Pancreas (tissue), 10 donors: ENCODE data around the gene HNRNPA3. TPM values are rescaled to one million over a fixed set of nuclear protein-coding genes. Genes with fewer than 3 reads are reported as not detected.
A peak's percentile ranks its signal among the peaks of the same experiment; 100 is the strongest.

ENCODE experiments used
- ATAC-seq, 4 donors: fragments of 200-7000 bp; cut with Tn5 transposase; one replicate each; pipeline versions ENCODE4 v1.8.0 to v1.9.1; 2020; ENCODE audit warnings: mild to moderate bottlenecking in 4 of 4, moderate library complexity in 4 of 4
- DNase-seq, 6 donors: peaks; one replicate each; pipeline ENCODE4 v3.0.0-alpha.2; 2020
- FAIRE-seq: peaks from 2 replicates; lab custom pipeline; 2012; peaks lifted over from hg19 to GRCh38; lab: Jason Lieb, UNC
- H3K27ac ChIP-seq, 4 donors: fragments of 200-600 bp; sonication (generic); 1 replicate in 3 of 4; 2 replicates in 1 of 4; pipeline versions ENCODE4 v1.5.0 to v1.8.0; 2020
- H3K27me3 ChIP-seq, 4 donors: fragments of 200-600 bp; one replicate each; pipeline ENCODE4 v1.8.0; 2021
- H3K36me3 ChIP-seq, 3 donors: fragments of 200-600 bp; sonication (generic) in 1 of 3; one replicate each; pipeline versions ENCODE4 v1.5.0 to v1.8.0; 2020 to 2021
- H3K4me1 ChIP-seq, 3 donors: fragments of 200-600 bp; one replicate each; pipeline ENCODE4 v1.8.0; 2021
- H3K4me3 ChIP-seq, 4 donors: fragments of 200-600 bp; sonication (generic) in 2 of 4; one replicate each; pipeline versions ENCODE4 v1.5.0 to v1.8.0; 2020 to 2021
- H3K9me3 ChIP-seq, 4 donors: fragments of 200-600 bp; one replicate each; pipeline ENCODE4 v1.8.0; 2021
- WGBS, 2 donors: extraction: QIAGEN DNeasy Blood & Tissue Kit; methylation state at CpG; one replicate each; pipeline ENCODE4 v1.1.7; 2013; 5-methylcytosine and 5-hydroxymethylcytosine counted together
- intact Hi-C, 3 donors: fragments of 100-400 bp; cut with DNase I; formaldehyde crosslinking; loops; one replicate each; pipeline versions ENCODE4 v1.11.1 to v1.14.2; 2022
- polyA plus RNA-seq, 2 donors: library from polyadenylated mRNA; stranded (reverse); fragments of 200-250 nt; gene quantifications; one replicate each; pipeline ENCODE4 v1.2.3, GENCODE V29; 2013
- total RNA-seq, 6 donors: library from RNA; stranded (reverse); fragmentation: NEBNext Ultra II Directional in 4 of 6; extraction: Animal tissue kit (Norgen Biotek cat#: 25700) in 4 of 6; gene quantifications; one replicate each; pipeline versions ENCODE4 v1.2.1 to v1.2.4, GENCODE V29; 2021 to 2023
- TF ChIP-seq, protein P1 (sequence below), 4 donors: fragments of 200-600 bp; sonication (generic) in 3 of 4; IDR thresholded peaks; one replicate each; pipeline versions ENCODE4 v1.5.0 to v1.8.0; 2021; ENCODE audit warnings: antibody characterized with exemption in 4 of 4
- donor health status: healthy with polysubstance abuse.
- donor health status: DM: no; HTN: no; CAD: no; lungs with moderate emphysema.
- donor health status: DM: no; HTN: no; CAD: no.
- donor health status: control.
- donor health status: control.
- donor health status: Bipolar disorder and iron deficiency.
- donor health status: DM: yes; HTN: yes; CAD: no.
- donor health status: DM: no; HTN: no; CAD: no.
- donor health status: DM: no; HTN: no; CAD: no.
- donor health status: DM: yes; HTN: yes; CAD: no.

HNRNPA3 gene
- total and polyA plus RNA-seq, 8 donors = 30.3 to 96.8 (median 70.0) TPM

DNA sequence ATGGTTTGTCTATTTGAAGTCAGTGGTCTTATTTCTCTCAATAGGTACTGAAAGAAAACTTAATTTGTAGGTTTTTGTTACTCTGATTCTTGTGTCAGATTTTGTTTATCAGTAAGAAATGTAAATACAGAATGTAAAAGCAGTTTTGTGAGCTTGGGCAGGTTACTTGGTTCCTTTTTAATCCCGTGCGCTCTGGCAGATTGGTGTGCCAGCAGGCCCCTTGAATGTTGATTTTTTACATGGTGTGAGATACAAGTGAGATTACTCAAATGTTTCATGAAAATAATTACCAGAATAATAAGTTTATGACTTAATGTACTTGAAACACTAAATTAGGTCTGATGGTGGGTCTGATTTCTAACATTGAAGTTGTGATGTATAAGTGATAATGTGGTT is 13.4 kb downstream of the HNRNPA3 start:
- DNase-seq (no peak), ATAC-seq (no peak), FAIRE-seq (no peak)
- intact Hi-C loops = no loop called here
- 39 to 49% methylated on average over 2 of the region's 2 CpGs for WGBS, 2 donors
- no peak overlapping the region for H3K4me3 ChIP-seq
- H3K9me3 ChIP-seq = no peaks in the 10 kb centered on the region
- no peaks in the 10 kb centered on the region for H3K27me3 ChIP-seq
- TF ChIP-seq, protein P1, sequence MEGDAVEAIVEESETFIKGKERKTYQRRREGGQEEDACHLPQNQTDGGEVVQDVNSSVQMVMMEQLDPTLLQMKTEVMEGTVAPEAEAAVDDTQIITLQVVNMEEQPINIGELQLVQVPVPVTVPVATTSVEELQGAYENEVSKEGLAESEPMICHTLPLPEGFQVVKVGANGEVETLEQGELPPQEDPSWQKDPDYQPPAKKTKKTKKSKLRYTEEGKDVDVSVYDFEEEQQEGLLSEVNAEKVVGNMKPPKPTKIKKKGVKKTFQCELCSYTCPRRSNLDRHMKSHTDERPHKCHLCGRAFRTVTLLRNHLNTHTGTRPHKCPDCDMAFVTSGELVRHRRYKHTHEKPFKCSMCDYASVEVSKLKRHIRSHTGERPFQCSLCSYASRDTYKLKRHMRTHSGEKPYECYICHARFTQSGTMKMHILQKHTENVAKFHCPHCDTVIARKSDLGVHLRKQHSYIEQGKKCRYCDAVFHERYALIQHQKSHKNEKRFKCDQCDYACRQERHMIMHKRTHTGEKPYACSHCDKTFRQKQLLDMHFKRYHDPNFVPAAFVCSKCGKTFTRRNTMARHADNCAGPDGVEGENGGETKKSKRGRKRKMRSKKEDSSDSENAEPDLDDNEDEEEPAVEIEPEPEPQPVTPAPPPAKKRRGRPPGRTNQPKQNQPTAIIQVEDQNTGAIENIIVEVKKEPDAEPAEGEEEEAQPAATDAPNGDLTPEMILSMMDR (IDR thresholded peaks at IDR 0.05) = no peak
- peaks cover 2 to 22% (median 19%) of the 10 kb centered on the region in 3 donors for H3K36me3 ChIP-seq
- H3K4me1 ChIP-seq = peaks cover 0 to 6% (median 0%) of the 10 kb centered on the region in 3 donors
- no peak overlapping the region for H3K27ac ChIP-seq

DNA sequence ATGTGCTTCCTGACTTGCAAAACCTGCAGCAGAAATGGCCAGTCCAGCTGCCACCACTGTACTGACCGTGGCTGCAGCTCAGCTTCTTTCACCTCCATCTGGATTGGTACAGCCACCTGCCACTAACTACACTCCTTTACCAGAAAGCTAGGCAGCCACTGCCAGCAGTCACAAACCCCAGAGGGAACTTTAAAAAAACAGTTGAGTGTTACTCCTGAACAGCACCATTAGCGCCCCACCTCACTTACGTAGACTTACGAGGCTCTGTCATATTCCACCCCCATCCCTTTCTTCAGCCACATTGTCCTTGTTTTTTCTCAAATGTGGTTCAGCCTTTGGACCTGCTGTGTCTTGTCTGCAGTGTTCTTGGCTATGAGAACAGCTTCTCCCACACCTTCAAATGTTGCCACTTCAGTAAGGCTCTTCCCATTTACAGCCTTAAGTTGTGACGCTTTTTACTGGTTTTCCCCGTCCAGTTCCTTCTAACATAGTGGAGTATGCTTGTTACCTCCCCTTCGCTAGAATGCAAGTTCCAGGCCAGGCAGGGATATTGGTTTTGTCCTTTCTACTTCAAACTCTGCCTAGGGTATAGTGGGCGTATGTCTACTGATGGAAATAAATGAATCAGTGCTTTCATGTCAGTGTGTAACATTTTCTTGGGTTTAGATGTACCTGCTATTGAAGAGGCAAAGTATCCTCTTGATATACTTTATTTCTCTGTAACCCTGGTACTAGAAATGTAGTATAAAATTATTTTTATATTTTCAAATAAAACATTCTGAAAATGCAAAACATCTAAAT is 17.0 kb downstream of the HNRNPA3 start:
- FAIRE-seq (no peak), DNase-seq (no peak), ATAC-seq (peak; percentile 14 to 36 (median 33))
- WGBS, 2 donors = 86 to 89% methylated on average over 8 of the region's 8 CpGs
- H3K36me3 ChIP-seq = peaks cover 12 to 31% (median 24%) of the 10 kb centered on the region in 3 donors
- H3K9me3 ChIP-seq = no peaks in the 10 kb centered on the region
- no peak overlapping the region for H3K27ac ChIP-seq
- TF ChIP-seq, protein P1 (IDR thresholded peaks at IDR 0.05) = no peak
- no peak overlapping the region for H3K4me3 ChIP-seq
- no peaks in the 10 kb centered on the region for H3K27me3 ChIP-seq
- intact Hi-C loops = no loop called here
- H3K4me1 ChIP-seq = peaks cover 0 to 6% (median 5%) of the 10 kb centered on the region in 3 donors

DNA sequence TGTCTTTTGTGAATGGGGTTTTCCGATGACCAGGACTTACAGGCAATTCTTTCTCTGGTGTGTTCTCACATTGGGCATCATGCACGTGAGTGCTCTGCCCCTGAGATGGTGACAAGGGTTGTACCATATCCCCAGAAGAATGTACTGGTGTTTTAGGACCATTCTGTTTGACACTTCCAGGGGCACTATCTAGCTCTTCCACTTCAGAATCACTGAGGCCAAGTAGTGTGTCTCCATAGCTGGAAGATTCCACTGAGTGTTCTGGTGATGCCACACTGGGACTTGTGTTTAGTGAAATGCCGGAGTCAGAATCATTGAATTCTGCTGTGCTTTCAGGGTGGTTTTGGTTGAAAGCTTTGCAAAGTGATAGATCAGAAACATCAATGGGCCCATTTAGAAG is 18.7 kb downstream of the HNRNPA3 start:
- H3K36me3 ChIP-seq = peaks cover 12 to 31% (median 24%) of the 10 kb centered on the region in 3 donors
- ATAC-seq (no peak), DNase-seq (no peak), FAIRE-seq (no peak)
- no peak overlapping the region for H3K4me3 ChIP-seq
- no peaks in the 10 kb centered on the region for H3K27me3 ChIP-seq
- peaks cover 0 to 6% (median 5%) of the 10 kb centered on the region in 3 donors for H3K4me1 ChIP-seq
- intact Hi-C loops = no loop called here
- 90 to 96% methylated on average over 3 of the region's 3 CpGs for WGBS, 2 donors
- no peak overlapping the region for H3K27ac ChIP-seq
- TF ChIP-seq, protein P1 (IDR thresholded peaks at IDR 0.05) = no peak
- H3K9me3 ChIP-seq = no peaks in the 10 kb centered on the region

DNA sequence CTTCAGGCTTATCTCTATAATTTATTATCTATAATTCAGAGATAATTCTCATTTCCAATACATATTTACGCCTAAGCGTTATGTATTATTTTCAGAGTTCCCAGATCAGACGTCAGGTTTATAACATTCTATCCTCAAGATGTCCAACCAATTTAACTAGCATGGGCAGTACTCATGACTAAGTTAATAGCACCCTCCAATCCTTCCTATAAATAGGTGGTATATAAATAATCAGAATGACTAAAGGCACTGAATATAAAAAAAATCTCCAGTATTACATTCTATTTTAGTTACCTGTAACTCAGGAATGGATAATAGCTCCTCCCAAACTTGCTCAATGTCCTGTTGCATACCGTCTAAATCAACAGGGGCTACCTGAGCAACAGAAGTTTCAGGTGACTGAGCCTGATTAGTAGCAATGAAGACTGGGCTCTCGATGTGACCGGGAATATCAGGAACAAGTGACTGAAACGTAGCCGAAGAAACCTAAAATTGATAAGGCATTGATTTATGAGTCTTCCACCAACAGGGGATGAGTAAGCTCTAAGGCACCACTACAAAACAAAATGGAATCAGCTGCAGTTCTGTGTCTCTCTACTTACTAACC is 19.6 kb downstream of the HNRNPA3 start:
- TF ChIP-seq, protein P1 (IDR thresholded peaks at IDR 0.05) = no peak
- no peak for ATAC-seq
- DNase-seq = no peak
- no peaks in the 10 kb centered on the region for H3K9me3 ChIP-seq
- H3K4me3 ChIP-seq = no peak overlapping the region
- intact Hi-C loops = no loop called here
- no peak for FAIRE-seq
- H3K4me1 ChIP-seq = peaks cover under 1 to 6% (median 5%) of the 10 kb centered on the region in 3 donors
- H3K27ac ChIP-seq = no peak overlapping the region
- peaks cover 12 to 31% (median 24%) of the 10 kb centered on the region in 3 donors for H3K36me3 ChIP-seq
- H3K27me3 ChIP-seq = no peaks in the 10 kb centered on the region
- WGBS, 2 donors = 63 to 74% methylated on average over 8 of the region's 8 CpGs
